Stimulated activated CD8-positive, alpha-beta memory T cell treated with anti-CD3 and anti-CD28 coated beads, Interleukin-15, amount 100 ng/mL, for 24 hours (primary cell): ENCODE data around the gene STK16.
"Not testable (repeated sequence)": the region's sequence is repeated elsewhere in the genome, so short reads cannot be mapped to it uniquely, and the experiment has no call there.

Experiments
- DNase-seq: peaks from one replicate; pipeline ENCODE4 v3.0.0-alpha.2; 2020; ENCODE audit warnings: low read depth

Gene STK16

GRCh38 chr2:219270055-219270372, 24.7 kb downstream of the STK16 start:
- DNase-seq = no peak

- no peak for DNase-seq
Observed at GRCh38 chr2:219271021-219271420, 25.7 kb downstream of the STK16 start.

DNA sequence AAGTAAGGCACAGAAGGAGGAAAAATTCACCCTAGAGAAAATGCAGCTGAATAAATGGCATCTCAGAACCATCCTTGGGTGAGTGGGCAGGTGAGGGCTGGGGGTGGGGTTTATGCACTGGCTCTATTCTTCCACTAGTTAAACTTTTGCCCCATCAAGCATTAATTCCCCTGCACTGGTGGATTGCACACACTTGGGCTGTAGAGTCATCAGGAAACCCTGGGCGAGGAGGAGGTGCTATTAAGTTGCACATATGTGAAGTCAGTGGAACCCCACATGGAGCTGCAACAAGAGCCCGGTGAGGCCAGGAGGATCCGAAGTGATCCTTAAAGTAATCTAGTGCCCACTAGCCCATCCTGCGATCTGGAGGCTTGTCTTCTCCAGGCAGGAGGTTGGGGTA, 27.1 kb downstream of the STK16 start:
- DNase-seq = no peak

DNA sequence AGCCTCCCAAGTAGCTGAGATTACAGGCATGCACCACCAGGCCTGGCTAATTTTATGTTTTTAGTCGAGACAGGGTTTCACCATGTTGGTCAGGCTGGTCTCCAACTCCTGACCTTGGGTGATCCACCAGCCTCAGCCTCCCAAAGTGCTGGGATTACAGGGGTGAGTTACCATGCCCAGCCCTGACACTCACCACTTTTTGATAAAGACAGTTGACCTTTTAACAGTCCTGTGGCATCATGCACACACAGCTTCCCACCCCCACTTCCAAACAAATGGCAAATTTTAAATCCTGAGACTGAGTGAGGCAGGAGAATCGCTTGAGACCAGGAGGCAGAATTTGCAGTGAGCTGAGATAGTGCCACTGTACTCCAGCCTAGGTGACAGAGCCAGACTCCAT, 27.7 kb downstream of the STK16 start:
- no peak for DNase-seq

DNA sequence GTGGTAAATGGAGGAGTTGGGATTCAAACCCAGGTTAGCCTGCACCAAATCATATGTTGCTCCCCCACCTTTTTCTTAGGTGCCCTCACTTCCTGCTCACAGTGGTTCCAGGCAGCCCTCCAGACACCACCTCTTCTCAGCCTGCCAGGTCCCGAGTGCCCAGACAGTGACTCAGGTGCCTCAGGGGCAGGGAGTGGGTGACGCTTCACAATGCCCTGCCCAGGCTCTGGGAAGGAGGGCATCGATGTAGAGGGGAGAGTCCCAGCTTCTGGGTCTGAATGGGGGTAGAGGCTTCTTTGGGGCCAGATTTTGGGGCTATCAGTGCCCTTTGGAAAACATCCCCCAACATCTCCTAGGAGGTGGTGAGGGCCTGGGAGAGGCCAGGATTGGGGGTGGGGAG, 28.7 kb downstream of the STK16 start:
- no peak for DNase-seq

DNA sequence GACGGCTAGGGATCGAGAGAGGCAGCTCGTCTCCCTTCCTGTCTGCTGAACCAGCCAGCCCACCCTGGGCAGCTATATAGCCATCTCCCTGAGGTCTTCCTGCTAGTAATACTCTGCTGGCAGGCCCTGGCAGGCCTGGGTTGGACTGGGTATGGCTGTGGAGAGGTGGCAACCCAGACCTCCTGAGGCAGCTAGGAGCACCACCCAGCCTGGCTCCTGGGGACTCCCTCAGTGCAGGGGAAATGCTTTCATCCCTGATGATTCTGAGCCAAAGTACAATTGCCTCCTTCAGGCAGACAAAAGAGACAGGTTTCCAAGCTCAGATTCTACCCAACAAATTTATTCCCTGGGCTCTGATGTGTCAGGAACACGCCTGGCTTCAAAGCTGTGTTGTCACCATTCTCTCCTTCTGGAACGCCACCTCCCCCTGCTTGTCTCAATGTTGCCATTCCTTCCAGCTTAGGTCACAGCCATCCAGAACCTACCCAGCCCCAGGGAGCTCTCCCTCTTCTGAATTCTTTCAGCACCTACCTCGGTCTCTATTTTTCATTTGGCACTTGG, 29.2 kb downstream of the STK16 start:
- DNase-seq = no peak

GRCh38 chr2:219277703-219278654, 32.7 kb downstream of the STK16 start:
- peak; percentile 53 for DNase-seq

DNA sequence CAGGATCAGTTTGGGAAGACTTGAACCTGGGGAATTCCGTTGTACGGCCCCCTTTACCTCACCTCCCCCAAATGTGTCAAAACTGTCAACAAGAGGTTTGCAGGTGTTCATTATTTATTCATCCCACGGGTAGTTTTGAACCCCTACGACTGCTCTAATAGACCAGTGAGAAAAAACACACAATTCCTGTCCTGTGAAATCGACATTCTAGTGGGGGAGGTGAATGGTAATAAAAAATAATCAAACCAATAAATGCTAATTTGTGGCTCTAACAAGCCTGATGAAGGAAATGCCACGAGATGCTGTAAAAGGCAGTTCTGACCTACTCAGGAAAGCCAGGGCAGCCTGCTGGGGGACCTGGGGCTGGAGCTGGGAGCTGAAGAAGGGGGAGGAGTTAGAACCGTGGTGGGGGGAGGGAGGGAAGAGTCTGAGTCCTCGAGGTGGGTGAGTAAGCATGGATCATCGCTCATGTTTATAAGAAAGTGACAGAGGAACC, 33.4 kb downstream of the STK16 start:
- DNase-seq = no peak

DNA sequence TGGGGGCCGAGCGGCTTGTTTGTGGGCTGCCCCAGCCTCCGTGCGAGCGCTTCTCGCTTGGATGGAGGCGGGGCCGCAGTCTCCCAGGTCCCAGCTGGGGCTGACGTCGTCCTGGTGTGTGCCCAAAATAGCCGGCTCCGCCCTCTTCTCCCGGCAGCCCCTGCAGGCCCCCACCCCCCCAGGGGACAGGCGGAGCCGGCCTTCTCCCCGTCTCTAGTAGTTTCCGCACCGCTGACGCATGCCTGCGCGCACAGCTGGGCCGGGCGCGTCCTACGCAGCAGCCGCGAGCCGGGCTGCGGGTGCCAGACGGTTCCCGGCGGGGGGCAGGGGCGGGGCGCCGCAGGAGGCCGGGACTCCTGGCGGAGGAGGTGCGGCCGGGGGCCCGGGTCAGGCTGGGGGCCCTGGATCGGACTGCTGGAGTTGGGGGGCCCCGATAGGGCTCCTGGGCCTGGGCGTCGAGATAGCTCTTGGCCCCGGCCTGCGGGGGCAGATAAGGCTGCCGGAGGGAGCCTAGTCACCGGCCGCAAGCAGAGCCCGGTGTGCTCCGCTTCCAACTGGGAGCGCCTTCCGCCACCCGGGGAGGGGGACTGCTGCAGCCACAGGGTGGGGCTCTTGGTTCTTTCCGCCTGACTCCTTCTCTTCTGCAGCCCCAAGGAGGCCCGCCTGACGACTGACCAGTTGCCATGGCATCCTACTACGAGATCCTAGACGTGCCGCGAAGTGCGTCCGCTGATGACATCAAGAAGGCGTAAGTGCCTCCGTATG, 34.1 kb downstream of the STK16 start, which contains the start of gene DNAJB2:
Gene DNAJB2 (plus strand): TSS at position 216 of the 765 bp plus-strand sequence. CDS start 468 bp downstream, at position 684.
- peak; percentile 94 for DNase-seq

DNA sequence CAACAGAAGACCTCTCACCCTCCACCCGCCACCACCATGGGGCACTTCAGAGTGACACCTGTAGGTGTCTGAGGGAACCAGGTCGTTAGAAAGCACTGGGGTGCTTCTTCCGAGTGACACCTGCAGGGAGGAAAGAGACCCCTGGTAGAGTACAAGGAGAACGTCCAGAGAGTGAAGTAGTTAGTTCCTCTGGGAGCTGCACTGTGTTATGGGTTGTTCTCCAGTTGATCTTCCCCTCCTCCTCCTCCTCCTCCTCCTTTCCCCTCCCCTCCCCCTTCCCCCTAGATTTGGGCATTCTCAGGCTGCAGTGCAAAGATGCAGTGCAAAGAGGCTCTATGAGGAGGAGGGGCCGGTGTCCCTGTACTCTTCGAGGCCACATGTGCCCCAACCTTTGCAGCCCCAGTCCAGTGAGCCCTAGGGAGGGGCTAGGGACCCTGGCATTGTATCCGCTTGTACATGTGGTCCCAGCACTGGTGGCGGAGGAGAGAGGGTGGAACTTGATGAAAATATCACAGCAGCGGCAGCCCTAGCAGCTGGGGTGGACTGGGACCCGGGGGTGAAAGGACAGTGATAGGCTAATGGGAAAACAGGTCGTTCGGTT, 34.7 kb downstream of the STK16 start:
- no peak for DNase-seq

GRCh38 chr2:219280651-219281050, 35.4 kb downstream of the STK16 start:
- no peak for DNase-seq

GRCh38 chr2:219281588-219281987, 36.3 kb downstream of the STK16 start:
- DNase-seq = no peak

DNA sequence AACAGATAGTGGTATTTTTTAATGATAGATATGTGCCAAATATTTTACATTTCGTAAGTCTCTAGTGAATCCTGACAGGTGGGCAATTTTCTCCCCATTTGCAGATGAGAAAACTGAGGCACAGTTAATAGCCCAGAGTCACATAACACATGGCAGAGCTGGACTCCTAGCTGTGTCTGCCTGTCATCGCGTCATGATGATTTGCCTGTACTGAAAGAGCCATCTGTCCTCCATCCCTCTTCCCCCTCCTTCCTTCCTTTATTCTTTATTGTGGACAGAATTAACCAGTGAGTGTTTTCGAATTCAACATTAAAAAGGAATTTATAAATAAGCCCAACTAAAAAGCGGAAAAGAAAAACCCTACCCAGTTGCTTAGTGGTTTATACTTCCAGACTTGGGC, 37.1 kb downstream of the STK16 start:
- no peak for DNase-seq

- no peak for DNase-seq
Observed at GRCh38 chr2:219282943-219283581, 37.8 kb downstream of the STK16 start.

- no peak for DNase-seq
Observed at GRCh38 chr2:219284501-219285372, 39.5 kb downstream of the STK16 start.

- no peak for DNase-seq
Observed at GRCh38 chr2:219285373-219285735, 40.1 kb downstream of the STK16 start.

GRCh38 chr2:219285894-219286425, 40.7 kb downstream of the STK16 start:
- DNase-seq = no peak

GRCh38 chr2:219286436-219287115, 41.3 kb downstream of the STK16 start:
- no peak for DNase-seq

DNA sequence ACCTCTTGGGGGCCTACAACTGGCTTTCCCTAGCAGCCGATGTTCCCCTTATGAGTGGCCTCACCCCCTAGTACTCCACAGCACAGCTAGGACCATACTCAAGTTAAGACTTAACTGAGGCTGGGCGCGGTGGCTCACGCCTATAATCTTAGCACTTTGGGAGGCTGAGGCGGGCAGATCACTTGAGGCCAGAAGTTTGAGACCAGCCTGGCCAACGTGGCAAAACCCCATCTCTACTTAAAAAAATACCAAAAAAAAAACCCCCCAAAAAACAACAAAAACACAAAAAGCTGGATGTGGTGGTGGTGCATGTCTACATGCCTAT, 41.8 kb downstream of the STK16 start:
- not testable (repeated sequence) for DNase-seq
